Islet precursor cell (in vitro differentiated cells): ENCODE data around the gene NABP1.

Experiments used
- DNase-seq: peaks from one replicate; pipeline ENCODE4 v3.0.0-alpha.2; 2018

NABP1 gene

GRCh38 chr2:191713837-191714236 lies 35.9 kb downstream of the NABP1 start:
- DNase-seq, result no peak

- no peak for DNase-seq
Measured at GRCh38 chr2:191714925-191715324, 37.0 kb downstream of the NABP1 start.

- no peak for DNase-seq
Measured at GRCh38 chr2:191715471-191715870, 37.5 kb downstream of the NABP1 start.

- no peak for DNase-seq
Measured at GRCh38 chr2:191719261-191719660, 41.3 kb downstream of the NABP1 start.

- no peak for DNase-seq
Measured at GRCh38 chr2:191719938-191720337, 42.0 kb downstream of the NABP1 start.

- DNase-seq, result no peak
Measured at GRCh38 chr2:191721331-191721730, 43.4 kb downstream of the NABP1 start.

- no peak for DNase-seq
Measured at GRCh38 chr2:191724015-191724414, 46.1 kb downstream of the NABP1 start.

GRCh38 chr2:191728750-191729624 lies 51.1 kb downstream of the NABP1 start:
- no peak for DNase-seq

- no peak for DNase-seq
Measured at GRCh38 chr2:191730263-191730662, 52.3 kb downstream of the NABP1 start.
